COLO829 (cell line): ENCODE data around the gene PHF2.

Experiments used
- DNase-seq: peaks from one replicate; pipeline ENCODE4 v3.0.0; 2012; ENCODE audit warnings: low spot score

PHF2 gene

DNA sequence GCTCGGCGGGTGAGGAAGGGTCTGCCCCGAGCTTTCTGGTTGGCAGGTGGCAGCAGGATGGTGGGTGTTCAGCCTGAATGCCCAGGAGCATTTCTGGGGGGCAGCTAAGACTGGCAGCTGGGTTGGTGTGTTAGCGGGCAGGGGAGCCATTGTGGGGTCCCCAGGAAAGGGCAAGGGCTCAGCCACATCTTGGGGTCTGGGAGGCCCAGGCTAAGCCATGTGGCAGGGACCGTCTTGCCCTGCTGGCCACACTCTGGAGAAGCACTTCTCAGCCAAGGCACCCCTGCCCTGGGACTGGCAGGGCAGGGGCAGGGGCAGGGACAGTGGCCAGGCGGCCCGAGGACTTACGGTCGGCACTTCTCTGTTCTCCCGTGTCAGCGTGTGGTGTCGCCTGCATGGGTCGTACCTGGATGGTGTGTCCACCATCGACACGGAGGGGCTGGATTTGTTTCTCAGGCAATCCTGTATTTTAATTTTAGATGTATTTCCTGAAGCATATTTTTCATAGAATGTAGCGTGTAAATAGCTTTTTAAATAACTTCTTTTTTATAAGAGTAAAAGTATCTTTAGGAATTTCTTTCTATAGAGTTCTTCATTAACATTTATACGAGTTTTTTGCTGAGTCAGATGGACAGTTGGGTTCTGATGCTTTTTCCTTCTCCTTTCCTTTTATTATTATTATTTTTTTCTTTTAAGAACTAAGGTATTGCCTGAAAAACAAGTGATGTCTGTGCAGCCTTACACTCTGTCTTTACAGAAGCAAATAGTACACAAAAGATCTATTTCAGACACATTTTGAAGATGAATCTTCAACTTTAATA lies 102.0 kb downstream of the PHF2 start:
- no peak for DNase-seq

DNA sequence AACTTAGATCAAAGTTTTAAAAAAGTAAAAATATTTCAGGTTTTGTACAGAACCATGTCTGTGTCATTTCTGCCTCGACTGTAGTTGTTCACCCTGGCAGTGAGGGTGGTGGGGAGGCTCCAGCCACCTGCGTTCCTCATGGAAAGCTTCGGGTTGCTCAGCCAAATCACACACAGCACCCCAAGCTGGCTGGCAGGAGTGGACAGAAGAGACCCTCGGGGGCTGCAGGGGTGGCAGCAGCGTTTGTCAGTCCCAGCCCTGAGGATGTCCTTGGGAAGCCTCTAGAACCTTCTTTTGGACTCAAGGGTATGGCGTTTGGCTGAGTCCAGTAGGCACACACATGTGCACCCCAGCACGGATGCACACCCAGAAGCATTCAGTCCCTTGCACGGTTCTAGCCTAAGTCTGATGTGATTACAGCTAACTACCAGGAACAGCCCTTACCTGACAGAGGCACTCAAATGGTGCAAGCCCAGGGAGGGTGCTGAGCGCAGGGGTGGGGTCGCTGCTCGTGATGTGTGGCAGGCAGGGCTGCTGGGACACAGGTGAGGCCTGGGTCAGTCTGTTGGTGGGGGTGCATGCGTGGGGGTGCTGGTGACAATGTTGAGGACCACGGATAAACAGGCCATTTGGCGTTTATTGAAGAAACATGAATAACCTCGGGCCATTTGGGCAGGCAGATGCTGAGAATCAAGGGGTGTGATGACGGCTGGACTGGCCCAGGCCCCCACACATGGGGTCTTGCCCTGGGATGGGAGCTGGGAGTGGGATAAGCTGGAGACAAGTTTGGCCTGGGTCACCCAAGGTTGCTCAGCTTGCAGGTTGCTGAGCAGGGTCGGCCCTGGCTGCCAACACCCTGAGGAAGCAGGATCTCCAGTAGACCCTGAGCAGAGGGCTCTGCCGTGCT lies 103.4 kb downstream of the PHF2 start:
- no peak for DNase-seq

DNA sequence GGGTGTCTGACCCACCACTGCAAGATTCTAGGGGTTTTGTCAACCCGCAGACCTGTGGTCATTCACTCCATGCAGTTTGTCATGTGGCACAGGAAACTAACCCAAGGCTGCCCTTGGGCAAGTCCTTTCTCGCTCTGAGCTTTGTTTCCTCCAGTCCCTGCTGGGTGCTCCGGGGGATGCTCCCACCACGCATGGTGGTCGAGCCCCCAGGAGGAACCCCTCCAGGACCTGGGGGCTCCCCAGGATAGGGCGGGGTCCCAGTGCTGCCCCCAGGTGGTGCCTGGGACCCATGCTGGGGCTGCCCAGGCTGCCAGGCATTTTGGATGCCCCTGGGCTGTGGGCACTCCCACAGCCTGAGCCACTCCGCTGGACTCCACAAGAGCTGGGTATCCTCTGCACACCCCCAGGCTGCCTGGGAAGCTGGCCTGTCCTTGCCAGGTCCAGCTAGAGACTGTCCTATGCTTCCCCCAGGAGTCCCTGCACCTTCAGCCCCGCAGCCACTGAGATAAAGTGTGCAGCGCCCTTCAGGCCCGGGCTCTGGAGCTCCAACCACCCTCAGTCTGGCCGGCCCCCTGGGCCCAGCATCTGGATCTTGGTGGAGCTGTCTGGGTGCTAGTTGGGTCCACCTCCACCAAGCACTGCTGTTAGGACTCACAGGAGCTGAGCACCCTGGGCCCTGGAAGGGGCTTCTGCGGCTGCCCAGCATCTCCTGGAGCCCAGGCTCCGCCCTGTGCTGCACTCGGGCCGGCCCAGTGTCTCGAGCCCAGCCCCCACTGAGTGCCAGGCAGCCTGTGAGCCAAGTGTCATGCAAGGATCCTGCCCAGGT lies 104.3 kb downstream of the PHF2 start:
- DNase-seq, result no peak

DNA sequence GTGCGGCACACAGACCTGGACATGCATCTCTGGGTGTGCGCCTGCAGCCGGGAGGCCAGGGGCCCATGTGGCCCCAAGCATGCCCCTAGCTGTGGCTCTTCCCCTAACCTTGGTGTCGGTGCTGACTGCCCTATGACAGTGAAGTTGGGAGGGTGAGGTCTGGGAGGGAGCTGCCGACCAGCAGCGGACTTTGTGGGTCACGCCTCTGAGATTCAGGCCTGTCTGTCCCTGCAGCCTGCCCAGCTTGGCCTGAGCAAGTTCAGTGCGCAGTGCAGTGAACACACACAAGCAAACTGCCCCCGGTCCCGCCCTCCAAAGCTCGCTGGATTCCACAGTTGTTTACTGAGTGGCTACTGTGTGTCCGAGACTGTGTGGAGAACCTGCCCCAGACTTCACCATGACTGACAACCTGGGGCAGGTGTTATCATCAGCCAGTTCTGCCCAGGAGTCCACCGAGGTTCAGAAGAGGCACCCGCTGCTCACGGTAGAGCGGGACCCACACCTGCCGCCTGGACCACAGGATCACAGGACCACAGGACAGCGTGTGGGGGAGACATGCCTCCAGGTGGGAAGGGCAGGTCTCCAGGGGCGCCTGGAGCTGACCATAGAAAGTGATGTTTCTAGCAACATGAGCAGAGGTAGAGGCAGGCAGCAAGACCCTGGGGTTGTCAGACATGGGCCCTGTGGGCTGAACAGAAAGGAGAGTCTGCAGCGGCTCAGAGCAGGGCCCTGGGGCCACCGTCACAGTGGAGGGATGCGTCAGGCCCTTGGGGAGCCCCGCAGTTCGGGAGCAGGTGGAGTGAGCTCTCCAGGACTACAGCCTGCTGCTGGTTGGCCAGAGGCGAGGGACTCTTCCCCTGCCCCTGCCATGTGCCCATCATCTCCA lies 105.1 kb downstream of the PHF2 start:
- DNase-seq, result no peak

DNA sequence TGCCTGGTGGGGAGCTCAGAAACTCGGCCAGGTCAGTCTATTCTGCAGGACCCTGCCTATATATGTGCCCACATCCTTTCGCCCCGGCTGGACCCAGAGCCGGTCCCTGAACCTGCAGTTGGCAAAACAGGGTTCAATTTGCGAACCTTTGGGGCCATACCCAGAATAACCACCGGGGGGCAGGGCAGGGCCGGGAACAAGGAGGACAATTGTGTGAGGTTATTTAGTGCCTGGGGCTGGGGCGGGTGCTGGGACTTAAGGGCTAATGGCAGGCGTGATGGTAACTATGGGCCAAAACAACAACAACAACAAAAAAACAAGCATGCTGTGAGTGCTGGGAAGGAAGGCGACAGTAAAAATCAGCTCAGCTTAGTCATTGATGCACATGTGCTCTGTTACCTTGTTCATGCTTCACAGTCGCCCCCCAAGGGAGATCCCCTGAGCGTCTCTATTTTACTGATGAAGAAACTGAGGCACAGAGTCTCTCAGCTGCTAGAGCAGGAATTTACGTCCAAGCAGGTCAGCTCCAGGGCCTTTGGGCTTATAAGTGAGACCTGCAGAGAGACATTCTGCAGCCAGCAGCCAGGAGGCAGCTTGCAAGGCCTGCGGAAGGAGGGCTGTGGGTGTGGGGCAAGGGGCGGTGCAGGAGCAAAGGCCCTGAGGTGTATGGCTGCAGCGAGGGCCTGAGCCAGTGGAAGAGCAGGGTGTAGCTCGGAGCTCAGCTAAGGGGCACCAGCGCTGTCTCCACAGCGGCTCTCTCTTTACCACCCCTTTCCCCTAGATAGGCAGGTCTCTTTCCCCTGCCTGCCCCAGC lies 106.0 kb downstream of the PHF2 start:
- DNase-seq, result peak; percentile 65

DNA sequence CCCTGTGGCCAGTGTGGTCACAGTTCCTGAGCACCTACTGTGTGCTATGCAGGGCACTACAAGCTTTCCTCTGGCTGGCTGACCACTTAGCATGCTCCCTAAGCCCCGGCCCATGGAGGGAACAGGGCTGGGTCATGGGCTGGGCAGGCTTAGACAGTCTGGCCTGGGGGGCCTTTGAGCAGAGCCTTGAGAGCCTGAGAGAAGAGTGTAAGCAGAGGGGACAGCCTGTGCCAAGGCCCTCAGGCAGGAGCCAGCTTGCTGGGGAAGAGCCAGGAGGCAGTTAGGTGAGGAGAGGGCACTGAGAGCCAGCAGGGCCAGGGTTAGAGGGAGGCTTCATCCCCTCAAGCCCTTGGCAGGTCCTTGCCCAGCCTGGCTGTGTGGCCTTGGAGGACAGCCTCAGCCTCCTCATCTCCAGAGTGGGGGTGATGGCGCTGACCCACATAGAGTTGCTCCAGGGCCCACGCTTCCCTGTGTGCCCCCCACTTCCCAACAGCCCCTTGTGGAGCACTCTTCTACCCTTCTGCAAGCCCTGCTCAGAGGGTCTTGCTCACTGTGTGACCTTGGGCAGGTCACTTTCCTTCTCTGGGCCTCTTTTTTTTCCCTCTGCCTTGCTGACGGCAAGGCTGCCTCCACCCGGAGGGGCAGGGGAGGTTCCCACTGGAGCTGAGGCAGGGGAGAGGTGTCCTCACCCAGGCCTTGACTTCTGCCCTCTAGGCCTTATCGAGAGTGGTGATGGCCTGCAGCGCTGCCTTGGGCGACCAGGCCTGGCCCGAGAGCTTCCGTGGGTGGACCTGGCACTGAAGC lies 107.1 kb downstream of the PHF2 start:
- no peak for DNase-seq

DNA sequence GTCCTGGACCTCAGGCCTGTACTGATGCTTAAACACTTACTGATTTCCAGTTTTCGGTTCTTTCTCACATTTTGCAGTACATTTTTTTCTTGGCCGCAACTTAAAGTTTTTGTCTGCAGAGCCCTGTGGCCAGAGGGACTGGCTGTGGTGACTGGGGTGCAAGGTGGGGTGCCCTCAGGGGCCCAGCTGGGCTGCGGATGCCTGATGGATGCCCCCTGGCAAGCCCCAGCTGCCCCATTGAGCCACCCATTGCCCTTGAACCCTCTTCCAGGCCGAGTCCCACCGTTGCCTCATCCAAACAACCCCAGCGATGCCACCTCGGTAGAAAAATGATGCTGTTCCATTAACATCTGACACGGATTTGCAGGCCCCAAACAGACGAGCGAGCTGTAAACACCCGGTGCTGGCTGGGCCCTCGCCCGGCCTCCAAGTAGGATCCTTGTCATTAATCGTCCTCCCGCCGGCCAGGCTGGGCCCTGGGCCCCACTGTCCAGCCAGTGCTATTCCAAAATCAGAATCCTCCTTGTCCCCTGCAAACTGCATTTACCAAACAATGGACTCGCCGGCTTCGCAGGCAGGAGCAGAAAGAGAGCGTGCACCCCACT lies 107.9 kb downstream of the PHF2 start:
- DNase-seq, result no peak

DNA sequence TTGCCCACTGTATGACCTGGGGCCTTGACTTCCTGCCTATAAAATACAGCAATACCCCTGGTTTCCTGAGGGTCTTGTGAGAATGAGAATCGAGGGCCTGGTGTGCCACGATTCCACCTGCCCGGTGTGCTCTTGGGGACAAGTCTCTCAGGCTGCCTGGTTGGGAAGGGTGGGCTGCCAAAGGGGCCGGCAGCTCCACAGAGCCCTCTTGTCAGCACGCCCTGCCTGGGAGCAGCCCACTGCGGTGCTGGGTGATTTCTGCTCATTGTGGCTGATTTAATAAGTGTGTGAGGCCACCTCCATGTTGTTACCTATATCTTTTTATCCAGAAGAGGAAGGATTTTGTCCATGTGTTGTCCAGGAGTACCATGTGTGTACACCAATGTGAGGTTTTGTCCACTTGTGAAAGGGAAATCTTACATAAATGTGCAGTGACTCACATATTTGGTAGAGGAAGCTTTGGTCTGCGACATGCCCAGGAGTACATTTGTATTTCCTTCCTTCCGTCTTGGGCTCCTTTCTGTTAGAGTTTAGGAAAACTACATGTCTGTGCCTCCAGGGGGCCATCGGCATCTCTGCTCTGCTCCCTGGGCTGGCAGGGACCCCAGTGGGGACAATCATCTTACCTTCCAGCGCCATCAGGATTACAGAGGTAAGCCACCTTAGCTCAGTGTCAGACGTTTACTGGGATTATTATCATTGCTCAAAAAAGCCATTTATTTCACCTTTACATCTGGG lies 108.6 kb downstream of the PHF2 start:
- DNase-seq, result no peak

DNA sequence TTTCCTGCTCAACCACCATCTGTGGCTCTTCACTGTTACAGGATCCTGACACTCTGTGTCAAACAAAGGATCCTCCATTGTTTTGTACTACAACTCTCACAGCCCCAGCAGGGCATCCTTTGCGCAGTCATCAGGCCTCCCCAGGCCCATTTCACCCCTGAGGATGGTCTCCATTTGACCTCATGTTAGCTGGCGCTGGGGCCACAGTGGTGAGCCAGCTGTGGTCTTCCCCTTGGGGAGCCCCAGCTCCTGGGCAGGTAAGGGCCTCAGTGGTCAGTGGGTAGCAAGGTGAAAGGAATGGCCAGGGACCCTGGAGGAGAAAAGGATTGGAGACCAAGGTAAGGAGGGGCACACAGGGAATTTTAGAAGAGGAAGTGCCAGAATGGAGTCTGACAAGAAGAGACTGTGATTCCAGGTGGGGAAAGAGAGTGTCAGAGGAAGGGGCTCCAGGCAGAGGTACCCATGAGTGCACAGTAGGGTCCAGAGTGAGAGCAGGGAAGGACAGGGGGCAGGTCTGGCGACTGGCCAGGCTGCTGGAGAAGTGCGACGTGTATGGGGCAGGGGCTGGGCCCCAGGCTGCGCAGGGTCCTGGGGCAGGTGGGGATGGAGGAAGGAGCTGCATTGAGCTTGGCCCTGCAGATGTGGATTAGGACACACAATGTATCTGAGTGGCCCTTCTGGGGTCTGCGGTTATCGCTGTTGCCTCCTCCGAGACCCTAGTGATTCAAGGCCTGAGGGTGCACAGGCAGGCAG lies 109.9 kb downstream of the PHF2 start:
- DNase-seq, result no peak

DNA sequence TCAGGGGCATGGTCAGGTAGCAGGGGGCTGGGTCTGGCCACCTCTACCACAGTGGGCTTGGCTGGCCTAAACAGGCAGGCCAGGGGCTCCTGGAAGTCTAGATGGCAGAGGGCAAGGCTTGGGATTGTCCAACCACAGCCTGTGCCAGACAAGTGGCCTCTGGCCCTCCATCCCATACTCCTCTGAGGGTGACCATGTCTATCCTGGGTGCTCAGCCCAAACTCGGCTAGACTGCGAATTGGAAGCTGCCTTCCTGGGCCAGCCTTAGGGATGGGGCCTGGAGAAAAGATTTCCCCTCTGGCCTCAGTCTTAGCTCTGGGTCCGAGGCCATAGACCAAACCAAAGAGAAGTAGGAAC lies 110.5 kb downstream of the PHF2 start:
- DNase-seq, result no peak

DNA sequence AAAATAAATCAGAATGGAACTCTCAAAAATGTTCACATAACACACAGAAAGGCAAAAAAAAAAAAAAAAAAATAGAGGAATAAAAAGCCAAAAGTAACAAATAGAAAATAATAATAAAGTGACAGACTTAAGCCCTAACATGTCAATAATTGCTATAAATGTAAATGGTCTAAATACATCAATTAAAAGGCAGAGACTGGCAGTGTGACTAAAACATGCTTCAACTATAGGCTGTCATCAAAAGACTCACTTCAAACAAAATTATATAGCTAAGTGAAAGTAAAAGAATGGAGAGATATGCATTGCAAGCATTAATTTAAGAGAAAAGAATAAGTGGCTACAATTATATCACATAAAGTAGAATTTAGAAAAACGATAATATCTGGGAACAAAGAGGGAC lies 114.2 kb downstream of the PHF2 start:
- no peak for DNase-seq

DNA sequence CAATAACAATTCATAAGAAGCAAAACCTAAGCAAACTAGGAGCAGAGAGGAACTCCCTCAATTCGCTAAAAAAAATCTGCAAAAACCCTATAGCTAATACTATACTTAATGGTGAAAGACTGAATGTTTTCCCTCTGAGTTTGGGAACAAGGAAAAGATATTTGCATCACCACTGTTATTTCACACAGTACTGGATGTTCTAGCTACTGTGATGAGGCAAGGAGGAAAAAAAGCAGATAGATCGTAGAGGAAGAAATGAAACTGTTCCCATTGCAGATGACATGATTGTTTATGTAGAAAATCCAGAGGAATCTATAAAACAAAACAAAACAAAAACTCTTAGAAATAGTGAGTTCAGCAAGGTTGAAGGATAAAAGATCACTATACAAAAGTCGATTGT lies 116.7 kb downstream of the PHF2 start:
- no peak for DNase-seq

DNA sequence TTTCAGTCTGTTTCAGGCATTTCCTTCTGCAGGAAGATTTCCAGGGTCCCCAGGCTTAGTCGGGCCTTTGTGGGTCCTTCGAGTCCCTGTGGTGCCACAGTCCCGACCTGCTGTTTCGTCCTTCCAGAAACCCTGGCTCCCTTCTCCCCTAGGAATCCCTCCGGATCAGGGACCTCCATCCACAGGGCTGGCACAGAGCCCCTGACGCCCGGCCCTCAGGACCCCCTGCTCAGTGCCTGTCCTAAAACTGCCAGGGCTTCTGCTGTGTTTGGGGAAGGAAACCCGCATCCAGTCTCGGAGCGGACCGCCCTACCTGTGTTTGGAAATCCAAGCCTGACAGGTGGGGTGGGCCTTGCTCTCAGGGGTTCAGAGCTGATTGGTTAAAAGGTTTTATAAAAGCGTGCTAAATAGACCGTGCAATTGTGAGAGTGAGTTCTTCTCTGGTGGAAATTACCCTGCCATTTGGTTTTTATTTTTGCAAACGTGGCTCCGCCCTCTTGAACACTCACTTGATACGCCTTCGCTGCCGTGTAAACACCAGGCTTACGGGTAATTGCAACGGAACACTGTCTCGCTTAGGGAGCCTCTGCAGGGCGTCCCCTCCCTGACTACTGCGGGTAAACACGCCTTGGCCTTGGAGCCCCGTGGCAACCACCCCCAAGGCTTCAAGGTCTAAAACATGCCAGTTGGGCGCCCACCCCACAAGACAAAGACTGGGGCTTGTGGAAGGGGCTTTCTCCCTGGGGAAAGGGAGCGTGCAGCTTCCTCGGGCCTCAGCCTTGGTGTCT lies 121.2 kb downstream of the PHF2 start:
- DNase-seq, result no peak

DNA sequence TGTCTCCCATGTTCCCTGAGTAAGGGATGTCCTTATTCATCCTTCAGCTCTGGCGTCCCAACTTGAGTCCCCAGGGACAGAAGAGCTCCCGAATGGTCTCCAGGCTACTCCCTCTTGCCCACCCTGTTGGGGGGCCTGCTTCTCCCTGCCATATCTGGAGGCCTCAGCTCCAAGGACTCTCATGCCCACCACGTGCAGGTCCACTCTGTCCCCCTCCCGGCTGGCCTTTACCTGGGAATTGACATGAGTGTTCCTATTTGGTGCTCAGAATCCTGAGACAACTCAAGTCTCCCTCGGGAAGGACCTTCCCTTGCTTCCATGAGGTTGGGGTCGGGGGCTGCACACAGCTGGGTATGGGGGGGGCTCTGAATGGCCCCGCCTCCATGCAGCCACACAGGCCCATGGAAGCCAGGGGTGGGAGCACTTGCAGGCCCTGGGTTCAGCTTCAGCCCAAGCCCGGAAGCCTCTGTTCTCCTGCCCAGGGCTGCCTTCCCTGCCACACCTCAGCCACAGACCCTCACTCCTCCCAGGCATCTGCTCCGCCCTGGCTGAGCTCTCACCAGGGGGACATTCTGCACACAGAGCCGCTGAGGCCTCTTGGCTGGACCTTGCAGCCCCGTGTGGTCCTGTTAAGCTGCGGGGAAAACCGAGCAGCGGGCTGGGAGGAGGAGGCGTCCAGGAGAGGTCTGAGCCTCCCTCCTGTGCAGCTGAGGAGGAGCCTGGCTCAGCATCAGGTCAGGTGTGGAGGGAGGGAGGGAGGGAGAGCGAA lies 121.9 kb downstream of the PHF2 start:
- no peak for DNase-seq

DNA sequence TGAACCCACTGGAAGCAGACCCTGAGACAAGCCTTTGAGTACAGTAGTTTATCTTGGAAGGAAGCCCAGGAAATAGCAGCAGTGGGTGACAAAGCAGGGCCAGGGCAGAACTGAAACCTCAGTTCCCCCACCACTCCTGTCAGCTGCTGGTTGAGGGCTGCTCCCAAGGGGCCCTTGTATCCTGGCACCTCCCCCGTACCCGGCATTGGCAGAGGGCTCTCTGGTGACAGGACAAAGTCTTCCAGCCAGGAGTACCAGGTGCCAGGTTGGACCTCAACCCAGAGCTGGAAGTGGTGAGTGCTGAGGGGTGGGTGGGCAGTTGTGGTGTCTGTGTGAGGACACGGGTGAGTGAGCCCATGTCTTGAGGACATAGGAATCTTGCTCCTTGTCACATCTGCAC lies 123.3 kb downstream of the PHF2 start:
- DNase-seq, result no peak

DNA sequence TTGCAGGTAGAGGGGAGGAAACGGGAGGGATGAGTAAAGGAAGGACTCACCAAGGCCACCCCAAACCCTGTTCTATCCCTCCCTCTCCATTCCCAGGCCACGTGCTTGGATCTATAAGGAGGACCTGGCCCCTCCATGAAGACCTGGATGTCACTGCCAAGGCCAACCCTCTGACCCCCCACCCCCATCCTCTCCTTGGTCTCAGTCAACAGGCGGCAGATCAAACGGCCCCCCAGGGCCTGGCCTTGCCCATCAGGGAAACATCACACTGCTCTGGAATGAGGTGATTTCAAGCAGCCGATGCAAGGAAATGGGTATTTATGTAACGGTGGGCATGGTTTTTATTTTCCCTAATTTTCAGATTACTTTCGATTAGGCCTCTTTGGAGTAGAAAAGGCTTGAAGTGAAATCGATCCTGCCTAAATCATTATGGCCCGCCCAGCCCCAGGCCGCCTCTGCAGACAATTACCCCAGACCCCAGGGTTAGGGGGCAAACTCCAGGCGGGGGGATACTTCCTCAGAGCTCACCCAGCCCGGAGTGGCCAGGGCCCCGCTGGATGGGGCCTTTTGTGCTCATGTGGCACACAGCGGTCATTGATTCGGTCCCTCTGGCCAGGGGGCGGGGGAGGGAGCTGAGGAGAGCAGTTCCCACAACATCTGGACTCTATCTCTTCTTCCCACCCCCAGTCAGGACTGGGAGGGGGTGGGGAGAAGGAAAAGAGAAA lies 125.3 kb downstream of the PHF2 start:
- DNase-seq, result no peak
